ENCODE results near the gene SLCO3A1. TPM values are rescaled to one million over a fixed set of nuclear protein-coding genes. Genes with fewer than 3 reads are reported as not detected.

The SLCO3A1 gene
- total RNA-seq, 2 donors from 2014 or later: 8.2 to 13.6 TPM

- H3K4me3 Mint-ChIP-seq: peak overlapping the region; percentile 59 to 68
These were observed 3.8 kb upstream of the SLCO3A1 start for GRCh38 chr15:91849749-91850161.

GRCh38 chr15:91852741-91853510 is 582 bp upstream of the SLCO3A1 start:
- peak; percentile 76 to 78 for ATAC-seq (replicated peaks in 1 of 2)
- no peaks in the 10 kb centered on the region for H3K9me3 Mint-ChIP-seq
- peak overlapping the region; percentile 67 to 81 for H3K4me3 Mint-ChIP-seq
- peak overlapping the region; percentile 2 for H3K27ac Mint-ChIP-seq
- H3K27me3 Mint-ChIP-seq (ENCODE audit: low read depth): peaks cover 7% of the 10 kb centered on the region
- no peaks in the 10 kb centered on the region for H3K36me3 Mint-ChIP-seq (ENCODE audit: insufficient read depth in 2 of 2)
- peak; percentile 71 to 87 for DNase-seq
- peaks cover 56% of the 10 kb centered on the region for H3K4me1 Mint-ChIP-seq (ENCODE audit: low read depth)

More at GRCh38 chr15:91849749-91850161, 3.8 kb upstream of the SLCO3A1 start:
- Mint-ChIP-seq H3K27ac (peak overlapping the region; percentile 26), H3K9me3 (no peaks in the 10 kb centered on the region), H3K27me3 (ENCODE audit: low read depth) (peaks cover 21% of the 10 kb centered on the region), H3K4me1 (ENCODE audit: low read depth) (peaks cover 25% of the 10 kb centered on the region), H3K36me3 (ENCODE audit: insufficient read depth in 2 of 2) (no peaks in the 10 kb centered on the region)
- ATAC-seq (replicated peaks in 1 of 2) (no peak), DNase-seq (peak in 1 of 2 donors; percentile 12)

GRCh38 chr15:91853948-91854638 is 585 bp downstream of the SLCO3A1 start:
- Mint-ChIP-seq H3K4me1 (ENCODE audit: low read depth) (peaks cover 67% of the 10 kb centered on the region), H3K36me3 (ENCODE audit: insufficient read depth in 2 of 2) (no peaks in the 10 kb centered on the region), H3K27ac (peak overlapping the region; percentile 66), H3K4me3 (peak overlapping the region; percentile 67 to 73), H3K9me3 (no peaks in the 10 kb centered on the region), H3K27me3 (ENCODE audit: low read depth) (peaks cover 7% of the 10 kb centered on the region)
- DNase-seq (peak; percentile 66 to 69), ATAC-seq (replicated peaks in 1 of 2) (peak; percentile 35 to 46)

GRCh38 chr15:91854639-91854990 is 1.1 kb downstream of the SLCO3A1 start:
- ATAC-seq (replicated peaks in 1 of 2) (peak; percentile 5 to 8), DNase-seq (peak in 1 of 2 donors; percentile 35)
- no peaks in the 10 kb centered on the region for H3K36me3 Mint-ChIP-seq (ENCODE audit: insufficient read depth in 2 of 2)
- no peaks in the 10 kb centered on the region for H3K9me3 Mint-ChIP-seq
- H3K4me1 Mint-ChIP-seq (ENCODE audit: low read depth): peaks cover 66% of the 10 kb centered on the region
- peak overlapping the region; percentile 66 for H3K27ac Mint-ChIP-seq
- H3K27me3 Mint-ChIP-seq (ENCODE audit: low read depth): peaks cover 4% of the 10 kb centered on the region
- peak overlapping the region; percentile 67 to 73 for H3K4me3 Mint-ChIP-seq

GRCh38 chr15:91855241-91855640 is 1.7 kb downstream of the SLCO3A1 start:
- Mint-ChIP-seq H3K27ac (no peak overlapping the region), H3K4me1 (ENCODE audit: low read depth) (peaks cover 61% of the 10 kb centered on the region), H3K4me3 (peak overlapping the region; percentile 67 to 73), H3K36me3 (ENCODE audit: insufficient read depth in 2 of 2) (no peaks in the 10 kb centered on the region), H3K27me3 (ENCODE audit: low read depth) (no peaks in the 10 kb centered on the region), H3K9me3 (no peaks in the 10 kb centered on the region)
- ATAC-seq (replicated peaks in 1 of 2) (no peak), DNase-seq (no peak)

- Mint-ChIP-seq H3K27me3 (ENCODE audit: low read depth) (no peaks in the 10 kb centered on the region), H3K4me1 (ENCODE audit: low read depth) (peaks cover 66% of the 10 kb centered on the region), H3K4me3 (peak overlapping the region; percentile 4 to 60), H3K9me3 (no peaks in the 10 kb centered on the region), H3K27ac (no peak overlapping the region), H3K36me3 (ENCODE audit: insufficient read depth in 2 of 2) (no peaks in the 10 kb centered on the region)
- ATAC-seq (replicated peaks in 1 of 2) (no peak), DNase-seq (peak in 1 of 2 donors; percentile 15)
These were observed 2.4 kb downstream of the SLCO3A1 start for GRCh38 chr15:91855684-91856489.

GRCh38 chr15:91857224-91857585 is 3.7 kb downstream of the SLCO3A1 start:
- H3K9me3 Mint-ChIP-seq: no peaks in the 10 kb centered on the region
- no peaks in the 10 kb centered on the region for H3K36me3 Mint-ChIP-seq (ENCODE audit: insufficient read depth in 2 of 2)
- peak overlapping the region; percentile 0 for H3K27ac Mint-ChIP-seq
- H3K4me3 Mint-ChIP-seq: peak overlapping the region; percentile 17 to 44
- ATAC-seq (replicated peaks in 1 of 2): peak in 1 of 2 donors; percentile 7
- peaks cover 68% of the 10 kb centered on the region for H3K4me1 Mint-ChIP-seq (ENCODE audit: low read depth)
- H3K27me3 Mint-ChIP-seq (ENCODE audit: low read depth): no peaks in the 10 kb centered on the region
- DNase-seq: no peak

- Mint-ChIP-seq H3K9me3 (no peaks in the 10 kb centered on the region), H3K4me3 (peak overlapping the region; percentile 17 to 44), H3K36me3 (ENCODE audit: insufficient read depth in 2 of 2) (no peaks in the 10 kb centered on the region), H3K4me1 (ENCODE audit: low read depth) (peaks cover 65% of the 10 kb centered on the region), H3K27me3 (ENCODE audit: low read depth) (no peaks in the 10 kb centered on the region), H3K27ac (peak overlapping the region; percentile 0)
- DNase-seq: peak in 1 of 2 donors; percentile 25
- peak; percentile 26 to 30 for ATAC-seq (replicated peaks in 1 of 2)
These were observed 4.3 kb downstream of the SLCO3A1 start for GRCh38 chr15:91857772-91858171.

- Mint-ChIP-seq H3K4me1 (ENCODE audit: low read depth) (peaks cover 76% of the 10 kb centered on the region), H3K27me3 (ENCODE audit: low read depth) (no peaks in the 10 kb centered on the region), H3K27ac (no peak overlapping the region), H3K4me3 (no peak overlapping the region), H3K9me3 (no peaks in the 10 kb centered on the region), H3K36me3 (ENCODE audit: insufficient read depth in 2 of 2) (no peaks in the 10 kb centered on the region)
- ATAC-seq (replicated peaks in 1 of 2): no peak
- DNase-seq: no peak
These were observed 7.0 kb downstream of the SLCO3A1 start for GRCh38 chr15:91860498-91860897.

GRCh38 chr15:91861223-91861622 is 7.7 kb downstream of the SLCO3A1 start:
- no peak for ATAC-seq (replicated peaks in 1 of 2)
- H3K4me3 Mint-ChIP-seq: no peak overlapping the region
- H3K27me3 Mint-ChIP-seq (ENCODE audit: low read depth): no peaks in the 10 kb centered on the region

GRCh38 chr15:91862891-91863504 is 9.5 kb downstream of the SLCO3A1 start:
- ATAC-seq (replicated peaks in 1 of 2): no peak
- no peaks in the 10 kb centered on the region for H3K27me3 Mint-ChIP-seq (ENCODE audit: low read depth)
- H3K27ac Mint-ChIP-seq: no peak overlapping the region
- H3K36me3 Mint-ChIP-seq (ENCODE audit: insufficient read depth in 2 of 2): no peaks in the 10 kb centered on the region
- peaks cover 74% of the 10 kb centered on the region for H3K4me1 Mint-ChIP-seq (ENCODE audit: low read depth)
- no peak for DNase-seq
- no peaks in the 10 kb centered on the region for H3K9me3 Mint-ChIP-seq
- H3K4me3 Mint-ChIP-seq: no peak overlapping the region

More at GRCh38 chr15:91861223-91861622, 7.7 kb downstream of the SLCO3A1 start:
- H3K27ac Mint-ChIP-seq: no peak overlapping the region
- H3K4me1 Mint-ChIP-seq (ENCODE audit: low read depth): peaks cover 77% of the 10 kb centered on the region
- no peak for DNase-seq
- H3K9me3 Mint-ChIP-seq: no peaks in the 10 kb centered on the region
- H3K36me3 Mint-ChIP-seq (ENCODE audit: insufficient read depth in 2 of 2): no peaks in the 10 kb centered on the region

GRCh38 chr15:91863621-91864255 is 10.2 kb downstream of the SLCO3A1 start:
- Mint-ChIP-seq H3K4me1 (ENCODE audit: low read depth) (peaks cover 71% of the 10 kb centered on the region), H3K27ac (no peak overlapping the region), H3K27me3 (ENCODE audit: low read depth) (no peaks in the 10 kb centered on the region), H3K9me3 (no peaks in the 10 kb centered on the region), H3K36me3 (ENCODE audit: insufficient read depth in 2 of 2) (no peaks in the 10 kb centered on the region), H3K4me3 (no peak overlapping the region)
- DNase-seq (no peak), ATAC-seq (replicated peaks in 1 of 2) (no peak)
